GM06990 (cell line): ENCODE measurements around the gene C19orf53.

Source experiments
- DNase-seq: peaks from one replicate; pipeline ENCODE4 v3.0.0-alpha.2; 2011; ENCODE audit not compliant: insufficient read length; ENCODE audit errors: extremely low read depth
- H3K27me3 ChIP-seq: replicated peaks from 2 replicates; pipeline ENCODE4 v1.6.0; 2011; ENCODE audit warnings: low read length; ENCODE audit not compliant: control insufficient read depth, insufficient read depth
- H3K36me3 ChIP-seq: 2 replicates; pipeline ENCODE4 v1.5.1; 2011; ENCODE audit warnings: low read length; ENCODE audit not compliant: control insufficient read depth, insufficient read depth
- H3K4me3 ChIP-seq: replicated peaks from 2 replicates; pipeline ENCODE4 v1.5.1; 2011; ENCODE audit warnings: low read depth, mild to moderate bottlenecking, control low read depth, low read length
- TF ChIP-seq, protein P1 (sequence below): IDR thresholded peaks from 2 replicates; pipeline ENCODE4 v1.5.1; 2011; ENCODE audit warnings: low read length, control low read depth, mild to moderate bottlenecking, inconsistent platforms; ENCODE audit not compliant: insufficient read depth, poor library complexity, severe bottlenecking

The C19orf53 gene

DNA sequence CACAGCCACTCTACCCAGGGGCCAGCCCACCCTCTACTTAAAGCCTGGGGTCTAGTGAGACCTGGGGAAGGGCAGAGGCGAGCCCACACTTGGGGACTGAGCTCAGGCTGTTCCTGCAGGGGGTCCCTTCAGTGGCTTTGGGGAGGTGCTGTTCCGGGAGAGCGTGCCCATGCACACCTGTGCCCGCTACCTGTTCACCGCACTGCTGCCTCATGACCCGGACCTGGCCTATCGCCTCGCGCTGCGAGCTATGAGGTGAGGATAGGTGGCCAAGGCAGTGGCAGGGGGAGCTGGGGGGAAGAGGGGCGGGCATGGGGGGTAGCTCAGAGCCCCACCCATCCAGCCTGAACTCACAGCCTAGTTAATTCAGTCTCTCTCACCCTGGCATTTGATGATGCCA is 45.0 kb downstream of the C19orf53 start:
- peaks cover 11% of the 10 kb centered on the region for H3K36me3 ChIP-seq
- no peaks in the 10 kb centered on the region for H3K27me3 ChIP-seq
- no peak overlapping the region for H3K4me3 ChIP-seq
- no peak for DNase-seq
- TF ChIP-seq, protein P1, sequence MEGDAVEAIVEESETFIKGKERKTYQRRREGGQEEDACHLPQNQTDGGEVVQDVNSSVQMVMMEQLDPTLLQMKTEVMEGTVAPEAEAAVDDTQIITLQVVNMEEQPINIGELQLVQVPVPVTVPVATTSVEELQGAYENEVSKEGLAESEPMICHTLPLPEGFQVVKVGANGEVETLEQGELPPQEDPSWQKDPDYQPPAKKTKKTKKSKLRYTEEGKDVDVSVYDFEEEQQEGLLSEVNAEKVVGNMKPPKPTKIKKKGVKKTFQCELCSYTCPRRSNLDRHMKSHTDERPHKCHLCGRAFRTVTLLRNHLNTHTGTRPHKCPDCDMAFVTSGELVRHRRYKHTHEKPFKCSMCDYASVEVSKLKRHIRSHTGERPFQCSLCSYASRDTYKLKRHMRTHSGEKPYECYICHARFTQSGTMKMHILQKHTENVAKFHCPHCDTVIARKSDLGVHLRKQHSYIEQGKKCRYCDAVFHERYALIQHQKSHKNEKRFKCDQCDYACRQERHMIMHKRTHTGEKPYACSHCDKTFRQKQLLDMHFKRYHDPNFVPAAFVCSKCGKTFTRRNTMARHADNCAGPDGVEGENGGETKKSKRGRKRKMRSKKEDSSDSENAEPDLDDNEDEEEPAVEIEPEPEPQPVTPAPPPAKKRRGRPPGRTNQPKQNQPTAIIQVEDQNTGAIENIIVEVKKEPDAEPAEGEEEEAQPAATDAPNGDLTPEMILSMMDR, result no peak

DNA sequence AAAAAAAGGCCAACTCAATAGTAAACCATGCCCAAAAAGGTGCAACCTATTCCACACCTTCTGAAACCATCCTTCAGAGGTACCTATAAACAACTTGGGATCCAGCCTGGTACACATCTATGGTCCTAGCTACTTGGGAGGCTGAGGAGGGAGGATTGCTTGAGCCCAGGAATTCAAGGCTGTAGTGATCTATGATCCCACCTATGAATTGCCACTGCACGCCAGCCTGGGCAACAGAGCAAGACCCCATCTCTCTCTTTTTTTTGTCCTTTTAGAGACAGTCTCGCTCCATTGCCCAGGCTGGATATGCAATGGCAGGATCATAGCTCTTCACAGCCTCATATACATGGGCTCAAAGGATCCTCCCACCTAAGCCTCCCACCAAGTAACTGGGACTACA is 47.0 kb downstream of the C19orf53 start:
- DNase-seq, result no peak
- peaks cover 11% of the 10 kb centered on the region for H3K36me3 ChIP-seq

DNA sequence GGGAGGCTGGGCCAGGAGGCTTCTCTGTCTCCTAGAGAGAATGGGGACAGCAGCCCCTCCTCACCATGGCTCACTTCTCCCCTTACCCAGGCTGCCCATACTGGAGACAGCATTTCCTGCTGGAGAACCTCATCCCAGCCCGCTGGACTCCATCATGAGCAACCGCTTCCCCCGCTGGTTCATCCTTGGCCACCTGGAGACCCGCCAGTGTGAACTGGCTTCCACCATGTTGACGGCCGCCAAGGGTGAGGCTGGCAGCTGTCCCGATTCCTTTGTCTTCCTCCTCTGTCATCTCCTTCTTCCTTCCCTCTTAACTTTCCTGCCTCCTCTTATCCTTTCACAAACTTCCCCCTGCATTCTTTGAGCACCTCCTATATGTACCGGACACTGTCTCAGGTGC is 49.0 kb downstream of the C19orf53 start:
- Histone ChIP-seq H3K27me3 (no peaks in the 10 kb centered on the region), H3K36me3 (peaks cover 8% of the 10 kb centered on the region), H3K4me3 (no peak overlapping the region)
- DNase-seq, result no peak
- TF ChIP-seq, protein P1, result no peak

More for the DNA sequence above, 47.0 kb downstream of the C19orf53 start:
- TF ChIP-seq, protein P1, result no peak
- H3K27me3 ChIP-seq, result no peaks in the 10 kb centered on the region
- H3K4me3 ChIP-seq, result no peak overlapping the region

DNA sequence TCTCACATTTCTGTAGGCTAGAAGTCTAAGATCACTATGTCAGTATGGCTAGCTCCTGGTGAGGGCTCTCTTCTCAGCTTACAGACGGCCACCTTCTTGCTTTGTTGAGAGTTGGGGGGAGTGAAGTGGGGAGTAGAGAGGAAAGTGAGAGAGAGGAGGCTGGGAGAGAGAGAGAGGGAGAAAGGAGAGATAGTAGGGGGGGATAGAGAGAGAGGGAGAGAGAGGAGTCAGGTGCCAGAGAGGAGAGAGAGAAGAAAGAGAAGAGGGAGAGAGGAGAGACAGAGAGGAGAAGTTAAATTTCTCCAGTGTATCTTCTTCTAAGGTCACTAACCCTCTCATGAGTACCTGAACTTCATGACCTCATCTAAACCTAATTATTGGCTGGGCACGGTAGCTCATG is 49.6 kb downstream of the C19orf53 start:
- no peak for DNase-seq
- Histone ChIP-seq H3K36me3 (peaks cover 8% of the 10 kb centered on the region), H3K4me3 (no peak overlapping the region), H3K27me3 (no peaks in the 10 kb centered on the region)
- TF ChIP-seq, protein P1, result no peak

DNA sequence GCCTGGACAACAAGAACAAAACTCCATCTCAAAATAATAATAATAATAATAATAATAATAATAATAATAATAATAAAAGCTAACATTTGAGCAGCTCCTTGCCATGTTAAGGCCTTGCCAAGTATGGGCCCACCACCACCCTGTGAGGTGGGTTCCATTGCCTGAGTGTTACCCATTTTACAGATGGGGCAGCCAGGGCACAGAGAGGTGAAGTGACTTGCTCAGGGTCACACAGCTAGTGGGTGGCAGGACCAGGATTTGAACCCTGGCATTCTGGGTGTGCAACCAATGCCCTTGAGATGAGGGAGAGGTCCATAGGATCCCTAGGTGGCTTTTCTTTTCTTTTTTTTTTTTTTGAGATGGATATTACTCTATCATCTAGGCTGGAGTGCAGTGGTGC is 50.4 kb downstream of the C19orf53 start:
- no peak overlapping the region for H3K4me3 ChIP-seq
- no peak for DNase-seq
- TF ChIP-seq, protein P1, result no peak

More for the DNA sequence above, 50.4 kb downstream of the C19orf53 start:
- Histone ChIP-seq H3K36me3 (peaks cover 6% of the 10 kb centered on the region), H3K27me3 (no peaks in the 10 kb centered on the region)
